HG03135 (cell line): Measurements from ENCODE around the gene TMEM88.

ENCODE experiments used
- ATAC-seq: cut with Tn5 transposase; IDR thresholded peaks from one replicate; pipeline ENCODE4 v1.9.1; 2021; ENCODE audit warnings: mild to moderate bottlenecking, moderate library complexity; ENCODE audit not compliant: unreplicated experiment

The TMEM88 gene

GRCh38 chr17:7832431-7832830, 22.4 kb upstream of the TMEM88 start:
- ATAC-seq: no peak

GRCh38 chr17:7833011-7833794, 21.7 kb upstream of the TMEM88 start:
- no peak for ATAC-seq

GRCh38 chr17:7833795-7834541, 20.9 kb upstream of the TMEM88 start, which contains the start of gene KDM6B:
Gene KDM6B, plus strand, starts transcription at chr17:7834217. Its CDS starts 11,338 bp downstream, at chr17:7845555.
- ATAC-seq: peak; percentile 38

GRCh38 chr17:7834542-7834956, 20.3 kb upstream of the TMEM88 start:
- no peak for ATAC-seq

- peak; percentile 33 for ATAC-seq
Measured at GRCh38 chr17:7834957-7835813, 19.7 kb upstream of the TMEM88 start.

GRCh38 chr17:7835814-7836595, 18.9 kb upstream of the TMEM88 start:
- peak; percentile 26 for ATAC-seq

- no peak for ATAC-seq
Measured at GRCh38 chr17:7836596-7837407, 18.1 kb upstream of the TMEM88 start.

- ATAC-seq: no peak
Measured at GRCh38 chr17:7837408-7838088, 17.3 kb upstream of the TMEM88 start.

GRCh38 chr17:7838090-7839075, 16.5 kb upstream of the TMEM88 start:
- ATAC-seq: no peak

- ATAC-seq: no peak
Measured at GRCh38 chr17:7839190-7839875, 15.5 kb upstream of the TMEM88 start.

- no peak for ATAC-seq
Measured at GRCh38 chr17:7839876-7840261, 15.0 kb upstream of the TMEM88 start.

GRCh38 chr17:7840441-7840840, 14.4 kb upstream of the TMEM88 start:
- ATAC-seq: no peak

GRCh38 chr17:7840875-7841274, 14.0 kb upstream of the TMEM88 start:
- ATAC-seq: no peak

GRCh38 chr17:7841396-7841914, 13.4 kb upstream of the TMEM88 start:
- ATAC-seq: peak; percentile 5

GRCh38 chr17:7841915-7842379, 12.9 kb upstream of the TMEM88 start:
- peak; percentile 12 for ATAC-seq

GRCh38 chr17:7842380-7843256, 12.2 kb upstream of the TMEM88 start:
- ATAC-seq: peak; percentile 26
